Testis (tissue), 2 donors: ENCODE measurements around the gene SNORC.

Experiments
- CTCF ChIP-seq, 3 experiments: fragments of 450-650 bp in 2 of 3; fragments of 200-600 bp in 1 of 3; sonication (generic) in 1 of 3; IDR thresholded peaks; one replicate each; pipeline ENCODE4 v1.5.1; 2016 to 2019; ENCODE audit warnings: antibody characterized with exemption in 3 of 3, mild to moderate bottlenecking in 2 of 3, moderate library complexity in 1 of 3
- POLR2A ChIP-seq: fragments of 450-650 bp; IDR thresholded peaks from one replicate; pipeline ENCODE4 v1.6.1; 2017; ENCODE audit warnings: antibody characterized with exemption, mild to moderate bottlenecking, moderate library complexity

- TF ChIP-seq CTCF (IDR thresholded peaks at IDR 0.05) = no peak
- no peak for TF ChIP-seq POLR2A
Observed at GRCh38 chr2:232869138-232870017, 686 bp upstream of the SNORC start.
